Measurements from ENCODE around the gene DGAT2. TPM values are rescaled to one million over a fixed set of nuclear protein-coding genes. Genes with fewer than 3 reads are reported as not detected.

The DGAT2 gene
- total and polyA plus RNA-seq, 4 donors, result 57.2 to 152 (median 108) TPM

- Histone ChIP-seq H3K36me3 (ENCODE audit: control insufficient read depth in 4 of 4, insufficient read depth in 3 of 4, low read depth in 1 of 4, low read length in 3 of 4) (no peaks in the 10 kb centered on the region), H3K4me1 (ENCODE audit: control insufficient read depth in 4 of 4, insufficient read depth in 4 of 4, low read length in 3 of 4) (peaks cover 2 to 13% (median 12%) of the 10 kb centered on the region in 4 donors), H3K9ac (ENCODE audit: low read depth in 1 of 2, low read length in 2 of 2) (no peak overlapping the region), H3K27me3 (ENCODE audit: control insufficient read depth in 4 of 4, insufficient read depth in 4 of 4, low read length in 3 of 4) (no peaks in the 10 kb centered on the region), H3K9me3 (ENCODE audit: control insufficient read depth in 4 of 4, low read length in 3 of 4) (no peaks in the 10 kb centered on the region), H3K4me3 (ENCODE audit: low read depth in 1 of 3, low read length in 3 of 3) (no peak overlapping the region), H3K27ac (ENCODE audit: low read depth in 1 of 2, low read length in 2 of 2) (no peak overlapping the region)
- 92% methylated on average over 2 of the region's 2 CpGs for WGBS
- TF ChIP-seq SP1 (IDR thresholded peaks at IDR 0.05), result no peak
- TF ChIP-seq ZBTB33 (IDR thresholded peaks at IDR 0.05), result no peak
- TF ChIP-seq REST (IDR thresholded peaks at IDR 0.05), result no peak
- TF ChIP-seq HNF4G (IDR thresholded peaks at IDR 0.05), result no peak
- no peak for TF ChIP-seq GABPA (IDR thresholded peaks at IDR 0.05 in 1 of 2, conservative IDR thresholded peaks at IDR 0.05 in 1 of 2)
- no peak for TF ChIP-seq HNF4A (conservative IDR thresholded peaks at IDR 0.05)
- TF ChIP-seq FOXA2 (IDR thresholded peaks at IDR 0.05), result no peak
- no peak for DNase-seq (ENCODE audit: low spot score)
Observed at GRCh38 chr11:75811485-75811884, 42.9 kb downstream of the DGAT2 start.

DNA sequence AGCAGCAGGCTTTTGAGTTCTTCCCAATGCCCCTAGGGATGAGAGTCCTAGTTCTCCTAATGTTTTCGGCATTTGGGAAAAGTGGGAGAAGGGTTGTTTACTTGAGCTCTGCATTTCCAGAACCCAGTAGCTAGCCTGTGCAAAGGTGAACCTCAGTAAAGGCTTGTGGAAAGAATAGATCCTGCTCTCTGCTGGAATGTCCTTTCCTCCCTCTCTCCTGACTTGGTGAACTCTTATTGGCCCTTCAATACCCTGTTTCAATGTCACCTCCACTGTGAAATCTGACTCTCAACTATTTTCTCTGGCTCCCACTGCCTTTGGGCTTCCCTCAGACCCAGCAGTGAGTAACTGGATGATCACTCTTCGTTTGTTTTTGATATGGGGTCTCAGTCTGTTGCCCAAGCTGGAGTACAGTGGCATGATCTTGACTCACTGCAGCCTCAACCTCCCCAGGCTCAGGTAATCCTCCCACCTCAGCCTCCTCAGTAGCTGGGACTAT is 44.0 kb downstream of the DGAT2 start:
- Histone ChIP-seq H3K9ac (ENCODE audit: low read depth in 1 of 2, low read length in 2 of 2) (no peak overlapping the region), H3K27ac (ENCODE audit: low read depth in 1 of 2, low read length in 2 of 2) (no peak overlapping the region)
- WGBS, result 83% methylated on average over 2 of the region's 2 CpGs

More for the DNA sequence above, 44.0 kb downstream of the DGAT2 start:
- Histone ChIP-seq H3K27me3 (ENCODE audit: control insufficient read depth in 4 of 4, insufficient read depth in 4 of 4, low read length in 3 of 4) (no peaks in the 10 kb centered on the region), H3K4me3 (ENCODE audit: low read depth in 1 of 3, low read length in 3 of 3) (no peak overlapping the region), H3K9me3 (ENCODE audit: control insufficient read depth in 4 of 4, low read length in 3 of 4) (no peaks in the 10 kb centered on the region), H3K36me3 (ENCODE audit: control insufficient read depth in 4 of 4, insufficient read depth in 3 of 4, low read depth in 1 of 4, low read length in 3 of 4) (no peaks in the 10 kb centered on the region), H3K4me1 (ENCODE audit: control insufficient read depth in 4 of 4, insufficient read depth in 4 of 4, low read length in 3 of 4) (peaks cover 2 to 22% (median 21%) of the 10 kb centered on the region in 4 donors)
- TF ChIP-seq YY1 (IDR thresholded peaks at IDR 0.05) (no peak), ATF3 (IDR thresholded peaks at IDR 0.05) (no peak), EGR1 (IDR thresholded peaks at IDR 0.05; ENCODE audit: low read depth in 2 of 2) (no peak), JUND (IDR thresholded peaks at IDR 0.05) (no peak), RAD21 (IDR thresholded peaks at IDR 0.05) (no peak), HNF4G (IDR thresholded peaks at IDR 0.05) (no peak), REST (IDR thresholded peaks at IDR 0.05) (no peak), GABPA (IDR thresholded peaks at IDR 0.05 in 1 of 2, conservative IDR thresholded peaks at IDR 0.05 in 1 of 2) (no peak), NR2F2 (IDR thresholded peaks at IDR 0.05) (no peak), TAF1 (conservative IDR thresholded peaks at IDR 0.05) (no peak), SP1 (IDR thresholded peaks at IDR 0.05) (no peak), RXRA (IDR thresholded peaks at IDR 0.05) (no peak)
- TF ChIP-seq, protein P1, sequence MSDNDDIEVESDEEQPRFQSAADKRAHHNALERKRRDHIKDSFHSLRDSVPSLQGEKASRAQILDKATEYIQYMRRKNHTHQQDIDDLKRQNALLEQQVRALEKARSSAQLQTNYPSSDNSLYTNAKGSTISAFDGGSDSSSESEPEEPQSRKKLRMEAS (IDR thresholded peaks at IDR 0.05), result no peak
- no peak for DNase-seq (ENCODE audit: low spot score)

All from liver (tissue), 9 donors.